Upper lobe of left lung (tissue), 4 donors: ENCODE results near the gene CNPY2.

Source experiments
- CTCF ChIP-seq, 6 experiments: fragments of 450-650 bp in 4 of 6; fragments of 200-600 bp in 2 of 6; sonication (generic) in 2 of 6; IDR thresholded peaks; one replicate each; pipeline ENCODE4 v1.5.1; 2016 to 2019; ENCODE audit warnings: antibody characterized with exemption in 6 of 6
- EP300 ChIP-seq, 4 donors: sonication (generic); formaldehyde crosslinking; IDR thresholded peaks; one replicate each; pipeline ENCODE4 v1.5.1; 2017; ENCODE audit warnings: antibody characterized with exemption in 4 of 4, control low read depth in 2 of 4
- POLR2A ChIP-seq, 4 donors: fragments of 450-650 bp; IDR thresholded peaks; one replicate each; pipeline ENCODE4 v1.5.1; 2016 to 2017; ENCODE audit warnings: antibody characterized with exemption in 4 of 4, mild to moderate bottlenecking in 2 of 4

DNA sequence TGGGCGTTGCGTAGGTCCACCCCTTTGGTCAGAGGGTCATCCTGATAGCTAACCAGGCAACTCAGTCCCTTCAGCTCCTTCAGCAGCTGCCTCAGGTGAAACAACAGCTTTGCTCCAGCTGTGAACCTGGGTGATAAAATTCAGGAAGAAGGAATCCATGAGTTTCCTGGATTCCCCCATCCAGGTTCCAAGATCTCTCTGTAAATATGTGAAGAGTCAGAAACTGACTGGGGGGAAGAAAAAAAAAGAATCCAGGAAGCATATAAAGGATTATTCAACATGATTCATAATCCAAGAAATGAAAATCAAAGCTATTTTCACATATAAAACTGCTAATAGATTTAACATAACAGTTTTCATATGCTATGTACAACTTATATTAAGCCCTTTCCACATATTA is 35.5 kb upstream of the CNPY2 start:
- no peak for TF ChIP-seq POLR2A (IDR thresholded peaks at IDR 0.05)
- TF ChIP-seq CTCF (IDR thresholded peaks at IDR 0.05) = no peak
- no peak for TF ChIP-seq EP300 (IDR thresholded peaks at IDR 0.05)
